Measurements from ENCODE around the gene OTOP2.
"Not testable (repeated sequence)": the region's sequence is repeated elsewhere in the genome, so short reads cannot be mapped to it uniquely, and the experiment has no call there.

Gene OTOP2

DNA sequence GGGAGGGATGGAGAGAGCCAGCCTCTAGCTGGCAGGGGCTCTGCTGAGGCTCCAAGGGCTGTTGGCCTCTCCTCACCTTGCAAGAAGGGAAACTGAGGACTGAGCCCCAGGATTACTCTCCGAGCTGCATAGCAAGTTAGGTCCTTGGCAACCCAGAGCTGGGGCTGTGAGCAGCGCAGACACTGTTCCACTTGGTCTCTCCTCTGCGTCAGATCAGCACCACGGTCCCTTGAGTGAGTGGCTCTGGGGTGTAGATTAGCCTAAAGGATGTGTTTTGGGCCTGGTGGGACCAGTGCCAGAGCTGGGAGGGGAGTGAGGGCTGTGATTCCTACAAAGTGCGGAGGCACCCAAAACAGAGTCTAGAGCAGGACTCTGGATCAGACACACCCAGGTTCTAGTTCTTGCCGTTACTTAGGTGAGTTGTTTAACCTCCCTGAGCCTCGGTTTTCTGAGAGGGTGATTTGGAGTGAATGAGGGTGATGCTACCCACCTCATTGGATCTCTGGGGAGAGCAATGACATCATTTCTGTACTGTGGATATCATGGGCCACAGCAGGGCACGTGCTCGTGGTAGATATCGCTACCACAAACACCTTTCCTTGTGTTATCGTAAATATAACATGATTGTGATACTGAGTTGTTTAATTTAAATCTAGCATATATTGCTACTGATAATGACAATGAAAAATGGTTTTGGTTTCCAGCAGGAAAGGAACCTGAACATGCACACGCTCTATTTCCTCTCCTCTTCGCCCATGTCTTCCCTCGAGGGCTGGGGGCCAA is 22.5 kb upstream of the OTOP2 start:
- TF ChIP-seq, protein P1, sequence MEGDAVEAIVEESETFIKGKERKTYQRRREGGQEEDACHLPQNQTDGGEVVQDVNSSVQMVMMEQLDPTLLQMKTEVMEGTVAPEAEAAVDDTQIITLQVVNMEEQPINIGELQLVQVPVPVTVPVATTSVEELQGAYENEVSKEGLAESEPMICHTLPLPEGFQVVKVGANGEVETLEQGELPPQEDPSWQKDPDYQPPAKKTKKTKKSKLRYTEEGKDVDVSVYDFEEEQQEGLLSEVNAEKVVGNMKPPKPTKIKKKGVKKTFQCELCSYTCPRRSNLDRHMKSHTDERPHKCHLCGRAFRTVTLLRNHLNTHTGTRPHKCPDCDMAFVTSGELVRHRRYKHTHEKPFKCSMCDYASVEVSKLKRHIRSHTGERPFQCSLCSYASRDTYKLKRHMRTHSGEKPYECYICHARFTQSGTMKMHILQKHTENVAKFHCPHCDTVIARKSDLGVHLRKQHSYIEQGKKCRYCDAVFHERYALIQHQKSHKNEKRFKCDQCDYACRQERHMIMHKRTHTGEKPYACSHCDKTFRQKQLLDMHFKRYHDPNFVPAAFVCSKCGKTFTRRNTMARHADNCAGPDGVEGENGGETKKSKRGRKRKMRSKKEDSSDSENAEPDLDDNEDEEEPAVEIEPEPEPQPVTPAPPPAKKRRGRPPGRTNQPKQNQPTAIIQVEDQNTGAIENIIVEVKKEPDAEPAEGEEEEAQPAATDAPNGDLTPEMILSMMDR (IDR thresholded peaks at IDR 0.05; ENCODE audit: extremely low read depth, insufficient read depth, missing control alignments): no peak
- DNase-seq (ENCODE audit: low spot score): no peak
- in situ Hi-C loops (cut with MboI; ENCODE audit: low pct_unique_long_range_greater_than_20kb, low sequenced_read_pairs, unreplicated experiment): no loop called here

DNA sequence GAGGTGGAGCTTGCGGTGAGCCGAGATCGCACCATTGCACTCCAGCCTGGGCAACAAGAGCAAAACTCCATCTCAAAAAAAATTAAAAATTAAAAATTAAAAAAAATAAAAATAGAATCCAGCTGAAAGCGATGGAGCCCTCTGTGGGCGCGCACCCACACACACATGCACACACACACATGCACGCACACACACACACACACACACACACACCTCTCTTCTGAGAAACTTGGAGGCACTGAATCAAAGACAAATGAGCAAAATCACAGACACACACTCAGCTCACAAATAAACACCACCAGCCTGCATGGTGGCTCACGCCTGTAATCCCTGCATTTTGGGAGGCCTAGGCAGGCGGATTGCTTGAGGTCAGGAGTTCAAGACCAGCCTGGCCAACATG is 21.0 kb upstream of the OTOP2 start:
- TF ChIP-seq, protein P1 (IDR thresholded peaks at IDR 0.05; ENCODE audit: extremely low read depth, insufficient read depth, missing control alignments): no peak
- no peak for DNase-seq (ENCODE audit: low spot score)
- in situ Hi-C loops (cut with MboI; ENCODE audit: low pct_unique_long_range_greater_than_20kb, low sequenced_read_pairs, unreplicated experiment): no loop called here

DNA sequence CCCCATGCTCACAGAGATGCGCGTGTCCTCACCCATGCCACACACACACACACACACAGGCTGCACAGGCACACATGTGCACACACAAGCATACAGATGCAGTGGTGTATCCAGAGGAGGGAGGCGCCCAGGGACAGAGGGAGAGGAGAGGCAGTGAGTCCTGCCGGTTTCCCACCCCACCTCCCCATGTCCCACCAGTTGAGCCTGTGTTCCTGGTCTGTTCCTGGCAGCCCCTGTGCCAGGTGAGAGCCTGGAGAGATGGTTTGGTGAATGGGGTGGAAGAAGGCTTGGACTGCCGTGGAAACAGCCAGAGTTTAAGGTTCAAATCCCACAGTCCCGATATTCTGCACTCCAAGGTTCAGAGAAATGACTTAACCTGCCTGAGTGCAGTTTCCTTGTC is 20.4 kb upstream of the OTOP2 start:
- in situ Hi-C loops (cut with MboI; ENCODE audit: low pct_unique_long_range_greater_than_20kb, low sequenced_read_pairs, unreplicated experiment): no loop called here
- TF ChIP-seq, protein P1 (IDR thresholded peaks at IDR 0.05; ENCODE audit: extremely low read depth, insufficient read depth, missing control alignments): no peak
- no peak for DNase-seq (ENCODE audit: low spot score)

DNA sequence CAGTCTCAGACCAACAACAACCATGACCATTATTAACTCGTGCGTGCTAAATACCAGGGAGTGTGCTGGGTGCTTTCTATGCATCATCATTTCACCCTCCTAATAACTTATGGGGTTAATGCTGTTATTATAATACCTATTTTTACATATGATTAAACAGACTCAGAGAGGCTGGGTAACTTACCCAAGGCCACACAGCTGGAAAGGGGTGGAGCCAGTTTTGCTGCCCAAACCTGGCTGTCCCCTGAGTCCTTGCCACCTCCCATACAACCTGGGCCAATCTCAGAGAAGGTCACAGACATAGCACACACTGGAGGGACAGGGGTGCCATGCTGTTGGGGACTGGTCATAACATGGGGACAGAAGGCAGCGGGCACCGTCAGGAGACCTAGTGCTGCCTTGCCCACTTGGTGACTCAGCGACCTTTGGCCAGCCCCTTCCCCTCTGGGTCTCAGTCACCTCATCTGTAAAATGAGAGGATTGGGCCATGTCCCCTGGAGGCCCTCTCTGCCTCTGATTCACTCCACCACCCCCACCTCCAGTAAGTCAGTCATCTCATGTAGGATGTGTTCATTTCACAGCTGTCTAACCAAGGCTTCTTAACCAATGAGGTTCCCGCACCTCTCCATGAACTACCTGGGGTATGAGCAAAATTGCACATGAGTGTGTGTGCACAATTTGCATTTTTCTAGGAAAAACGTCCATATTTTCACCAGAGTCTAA is 19.2 kb upstream of the OTOP2 start:
- in situ Hi-C loops (cut with MboI; ENCODE audit: low pct_unique_long_range_greater_than_20kb, low sequenced_read_pairs, unreplicated experiment): no loop called here
- no peak for DNase-seq (ENCODE audit: low spot score)
- TF ChIP-seq, protein P1 (IDR thresholded peaks at IDR 0.05; ENCODE audit: extremely low read depth, insufficient read depth, missing control alignments): no peak

DNA sequence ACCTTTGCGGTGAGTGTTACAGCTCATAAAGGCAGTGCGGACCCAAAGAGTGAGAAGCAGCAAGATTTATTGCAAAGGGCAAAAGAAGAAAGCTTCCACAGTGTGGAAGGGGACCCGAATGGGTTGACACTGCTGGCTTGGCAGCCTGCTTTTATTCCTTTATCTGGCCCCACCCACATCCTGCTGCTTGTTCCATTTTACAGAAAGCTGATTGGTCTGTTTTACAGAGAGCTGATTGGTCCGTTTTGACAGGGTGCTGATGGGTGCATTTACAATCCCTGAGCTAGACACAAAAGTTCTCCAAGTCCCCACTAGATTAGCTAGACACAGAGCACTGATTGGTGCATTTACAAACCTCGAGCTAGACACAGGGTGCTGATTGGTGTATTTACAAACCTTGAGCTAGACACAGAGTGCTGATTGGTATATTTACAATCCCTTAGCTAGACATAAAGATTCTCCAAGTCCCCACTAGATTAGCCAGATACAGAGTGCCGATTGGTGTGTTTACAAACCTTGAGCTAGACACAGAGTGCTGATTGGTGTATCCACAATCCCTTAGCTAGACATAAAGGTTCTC is 17.8 kb upstream of the OTOP2 start:
- in situ Hi-C loops (cut with MboI; ENCODE audit: low pct_unique_long_range_greater_than_20kb, low sequenced_read_pairs, unreplicated experiment); DNase-seq (ENCODE audit: low spot score): not testable (repeated sequence)

DNA sequence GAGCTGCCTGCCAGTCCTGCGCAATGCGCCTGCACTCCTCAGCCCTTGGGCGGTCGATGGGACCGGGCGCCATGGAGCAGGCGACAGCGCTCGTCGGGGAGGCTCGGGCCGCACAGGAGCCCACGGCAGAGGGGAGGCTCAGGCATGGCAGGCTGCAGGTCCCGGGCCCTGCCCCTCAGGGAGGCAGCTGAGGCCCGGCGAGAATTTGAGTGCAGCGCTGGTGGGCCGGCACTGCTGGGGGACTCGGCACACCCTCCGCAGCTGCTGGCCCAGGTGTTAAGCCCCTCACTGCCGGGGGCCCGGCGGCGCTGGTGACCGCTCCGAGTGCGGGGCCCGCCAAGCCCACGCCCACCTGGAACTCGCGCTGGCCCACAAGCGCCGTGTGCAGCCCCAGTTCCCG is 17.1 kb upstream of the OTOP2 start:
- no peak for DNase-seq (ENCODE audit: low spot score)
- TF ChIP-seq, protein P1 (IDR thresholded peaks at IDR 0.05; ENCODE audit: extremely low read depth, insufficient read depth, missing control alignments): no peak
- in situ Hi-C loops (cut with MboI; ENCODE audit: low pct_unique_long_range_greater_than_20kb, low sequenced_read_pairs, unreplicated experiment): no loop called here

DNA sequence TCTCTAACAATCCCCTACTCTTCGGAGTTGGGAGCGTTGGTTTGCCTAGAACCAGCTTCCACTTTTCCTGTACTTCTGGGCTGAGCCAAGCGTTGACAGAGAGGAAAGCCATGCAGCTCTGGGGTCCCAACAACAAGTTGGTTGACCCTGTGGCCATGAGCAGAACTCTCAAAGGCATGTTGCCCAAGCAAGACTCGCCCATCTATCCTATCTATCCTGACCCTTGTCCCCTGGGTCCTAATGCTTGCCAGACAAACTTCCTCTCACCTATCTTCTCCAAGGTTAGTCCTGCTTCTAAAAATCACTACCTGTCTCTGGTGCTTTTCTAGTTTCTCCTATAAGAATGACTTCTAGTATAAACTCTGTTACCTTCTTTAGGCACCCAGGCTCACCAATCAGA is 15.0 kb upstream of the OTOP2 start:
- DNase-seq (ENCODE audit: low spot score); in situ Hi-C loops (cut with MboI; ENCODE audit: low pct_unique_long_range_greater_than_20kb, low sequenced_read_pairs, unreplicated experiment): not testable (repeated sequence)

DNA sequence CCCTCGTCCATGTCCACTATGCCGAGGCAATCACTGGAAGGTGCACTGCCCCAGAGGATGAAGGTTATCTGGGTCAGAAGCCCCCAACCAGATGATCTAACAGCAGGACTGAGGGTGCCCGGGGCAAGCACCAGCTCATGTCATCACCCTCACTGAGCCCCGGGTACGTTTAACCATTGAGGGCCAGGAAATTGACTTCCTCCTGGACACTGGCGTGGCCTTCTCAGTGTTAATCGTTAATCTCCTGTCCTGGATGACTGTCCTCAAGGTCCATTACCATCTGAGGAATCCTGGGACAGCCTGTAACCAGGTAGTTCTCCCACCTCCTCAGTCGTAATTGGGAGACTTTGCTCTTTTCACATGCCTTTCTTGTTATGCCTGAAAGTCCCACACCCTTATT is 12.7 kb upstream of the OTOP2 start:
- in situ Hi-C loops (cut with MboI; ENCODE audit: low pct_unique_long_range_greater_than_20kb, low sequenced_read_pairs, unreplicated experiment); DNase-seq (ENCODE audit: low spot score): not testable (repeated sequence)
